Measurements from ENCODE around the gene METTL24.
"Not testable (repeated sequence)": the region's sequence is repeated elsewhere in the genome, so short reads cannot be mapped to it uniquely, and the experiment has no call there.

METTL24 gene

GRCh38 chr6:110360676-110361075, 2.5 kb upstream of the METTL24 start:
- no peak for DNase-seq (ENCODE audit: low spot score)

- no peak for DNase-seq (ENCODE audit: low spot score)
Measured at GRCh38 chr6:110359556-110359955, 1.4 kb upstream of the METTL24 start.

GRCh38 chr6:110358553-110359160, 508 bp upstream of the METTL24 start:
- DNase-seq (ENCODE audit: low spot score), result no peak

GRCh38 chr6:110357298-110357663, 868 bp downstream of the METTL24 start:
- no peak for DNase-seq (ENCODE audit: low spot score)

GRCh38 chr6:110356778-110357177, 1.4 kb downstream of the METTL24 start:
- no peak for DNase-seq (ENCODE audit: low spot score)

GRCh38 chr6:110355727-110356126, 2.4 kb downstream of the METTL24 start:
- no peak for DNase-seq (ENCODE audit: low spot score)

GRCh38 chr6:110355022-110355421, 3.1 kb downstream of the METTL24 start:
- no peak for DNase-seq (ENCODE audit: low spot score)

GRCh38 chr6:110354153-110354552, 4.0 kb downstream of the METTL24 start:
- DNase-seq (ENCODE audit: low spot score), result no peak

- no peak for DNase-seq (ENCODE audit: low spot score)
Measured at GRCh38 chr6:110353457-110354001, 4.6 kb downstream of the METTL24 start.

- DNase-seq (ENCODE audit: low spot score), result no peak
Measured at GRCh38 chr6:110352563-110353262, 5.4 kb downstream of the METTL24 start.

GRCh38 chr6:110351986-110352385, 6.2 kb downstream of the METTL24 start:
- DNase-seq (ENCODE audit: low spot score), result no peak

GRCh38 chr6:110351546-110351945, 6.6 kb downstream of the METTL24 start:
- DNase-seq (ENCODE audit: low spot score), result no peak

GRCh38 chr6:110350593-110350992, 7.6 kb downstream of the METTL24 start:
- DNase-seq (ENCODE audit: low spot score), result not testable (repeated sequence)

GRCh38 chr6:110348961-110349690, 9.0 kb downstream of the METTL24 start:
- no peak for DNase-seq (ENCODE audit: low spot score)

GRCh38 chr6:110345025-110345424, 13.1 kb downstream of the METTL24 start:
- no peak for DNase-seq (ENCODE audit: low spot score)

GRCh38 chr6:110342759-110343158, 15.4 kb downstream of the METTL24 start:
- DNase-seq (ENCODE audit: low spot score), result no peak

GRCh38 chr6:110341663-110342596, 16.2 kb downstream of the METTL24 start:
- no peak for DNase-seq (ENCODE audit: low spot score)

- no peak for DNase-seq (ENCODE audit: low spot score)
Measured at GRCh38 chr6:110341067-110341466, 17.1 kb downstream of the METTL24 start.

- DNase-seq (ENCODE audit: low spot score), result no peak
Measured at GRCh38 chr6:110340392-110340965, 17.7 kb downstream of the METTL24 start.

GRCh38 chr6:110338820-110339470, 19.2 kb downstream of the METTL24 start:
- DNase-seq (ENCODE audit: low spot score), result no peak

- DNase-seq (ENCODE audit: low spot score), result no peak
Measured at GRCh38 chr6:110337486-110337885, 20.7 kb downstream of the METTL24 start.
